BLaER1 (cell line): ENCODE results near the gene JTB.

Experiments
- H3K27ac ChIP-seq: shearing (Covaris generic); formaldehyde crosslinking; 2 replicates; pipeline ENCODE4 v1.8.1; 2022
- H3K27me3 ChIP-seq: shearing (Covaris generic); formaldehyde crosslinking; 2 replicates; pipeline ENCODE4 v1.8.1; 2022
- H3K36me3 ChIP-seq: shearing (Covaris generic); formaldehyde crosslinking; 2 replicates; pipeline ENCODE4 v1.8.1; 2022
- H3K4me1 ChIP-seq: shearing (Covaris generic); formaldehyde crosslinking; 2 replicates; pipeline ENCODE4 v1.8.1; 2022
- H3K4me2 ChIP-seq: shearing (Covaris generic); formaldehyde crosslinking; 2 replicates; pipeline ENCODE4 v1.8.1; 2022
- H3K4me3 ChIP-seq: shearing (Covaris generic); formaldehyde crosslinking; 2 replicates; pipeline ENCODE4 v1.8.1; 2022
- H3K9ac ChIP-seq: shearing (Covaris generic); formaldehyde crosslinking; 2 replicates; pipeline ENCODE4 v1.8.1; 2022
- H3K9me3 ChIP-seq: shearing (Covaris generic); formaldehyde crosslinking; 2 replicates; pipeline ENCODE4 v1.8.1; 2022
- H4K20me1 ChIP-seq: shearing (Covaris generic); formaldehyde crosslinking; 2 replicates; pipeline ENCODE4 v1.8.1; 2022
- Cebpa-rat ChIP-seq: shearing (Covaris generic); IDR thresholded peaks from 2 replicates; pipeline ENCODE4 v1.8.1; 2022

JTB gene

GRCh38 chr1:153957744-153958110, 19.7 kb downstream of the JTB start:
- Histone ChIP-seq H3K36me3 (peaks cover 46% of the 10 kb centered on the region), H3K27me3 (no peaks in the 10 kb centered on the region), H3K9ac (peak overlapping the region; percentile 86), H3K4me1 (peaks cover 70% of the 10 kb centered on the region), H4K20me1 (peaks cover 52% of the 10 kb centered on the region), H3K4me3 (peak overlapping the region; percentile 79), H3K27ac (peak overlapping the region; percentile 83), H3K9me3 (no peaks in the 10 kb centered on the region), H3K4me2 (peak overlapping the region; percentile 84)
- no peak for TF ChIP-seq Cebpa-rat

- H3K27me3 ChIP-seq, result no peaks in the 10 kb centered on the region
Observed at GRCh38 chr1:153956997-153957715, 20.3 kb downstream of the JTB start.

GRCh38 chr1:153954826-153955225, 22.6 kb downstream of the JTB start:
- H3K27me3 ChIP-seq, result no peaks in the 10 kb centered on the region
- H3K4me2 ChIP-seq, result no peak overlapping the region

More at GRCh38 chr1:153956997-153957715, 20.3 kb downstream of the JTB start:
- no peaks in the 10 kb centered on the region for H3K9me3 ChIP-seq
- H3K27ac ChIP-seq, result peak overlapping the region; percentile 83
- peak overlapping the region; percentile 86 for H3K9ac ChIP-seq
- H3K4me1 ChIP-seq, result peaks cover 64% of the 10 kb centered on the region
- TF ChIP-seq Cebpa-rat, result no peak
- peak overlapping the region; percentile 79 for H3K4me3 ChIP-seq
- peak overlapping the region; percentile 84 for H3K4me2 ChIP-seq
- peaks cover 57% of the 10 kb centered on the region for H4K20me1 ChIP-seq
- H3K36me3 ChIP-seq, result peaks cover 52% of the 10 kb centered on the region

GRCh38 chr1:153953859-153954365, 23.6 kb downstream of the JTB start:
- H3K4me3 ChIP-seq, result no peak overlapping the region
- peaks cover 45% of the 10 kb centered on the region for H3K4me1 ChIP-seq
- no peaks in the 10 kb centered on the region for H3K27me3 ChIP-seq
- no peak overlapping the region for H3K27ac ChIP-seq
- peaks cover 67% of the 10 kb centered on the region for H4K20me1 ChIP-seq
- no peak for TF ChIP-seq Cebpa-rat
- no peak overlapping the region for H3K4me2 ChIP-seq
- peaks cover 64% of the 10 kb centered on the region for H3K36me3 ChIP-seq
- no peaks in the 10 kb centered on the region for H3K9me3 ChIP-seq
- H3K9ac ChIP-seq, result no peak overlapping the region

More at GRCh38 chr1:153954826-153955225, 22.6 kb downstream of the JTB start:
- Histone ChIP-seq H3K4me1 (peaks cover 50% of the 10 kb centered on the region), H4K20me1 (peaks cover 67% of the 10 kb centered on the region), H3K4me3 (no peak overlapping the region), H3K9ac (peak overlapping the region; percentile 86; the same call in 1 of the 2 replicates), H3K36me3 (peaks cover 64% of the 10 kb centered on the region), H3K27ac (no peak overlapping the region), H3K9me3 (no peaks in the 10 kb centered on the region)
- TF ChIP-seq Cebpa-rat, result no peak

GRCh38 chr1:153951801-153952200, 25.7 kb downstream of the JTB start:
- TF ChIP-seq Cebpa-rat, result no peak
- Histone ChIP-seq H3K27ac (no peak overlapping the region), H3K36me3 (peaks cover 84% of the 10 kb centered on the region), H3K9me3 (no peaks in the 10 kb centered on the region), H3K4me3 (no peak overlapping the region), H3K4me2 (no peak overlapping the region), H3K4me1 (peaks cover 43% of the 10 kb centered on the region), H3K27me3 (no peaks in the 10 kb centered on the region), H4K20me1 (peaks cover 54% of the 10 kb centered on the region), H3K9ac (no peak overlapping the region)

GRCh38 chr1:153951183-153951582, 26.3 kb downstream of the JTB start:
- Histone ChIP-seq H3K4me2 (no peak overlapping the region), H3K36me3 (peaks cover 84% of the 10 kb centered on the region)

GRCh38 chr1:153946622-153947241, 30.7 kb downstream of the JTB start, which contains the start of gene DENND4B:
TSS of gene DENND4B (minus strand) at chr1:153946718. CDS start at chr1:153944374, 2,344 bp downstream.
- peak within 1 kb of the TSS; percentile 100 for H3K27ac ChIP-seq
- peaks cover 6% of the 10 kb centered on the region; the same call in 1 of the 2 replicates for H4K20me1 ChIP-seq
- peaks cover 73% of the 10 kb centered on the region for H3K36me3 ChIP-seq

More at GRCh38 chr1:153951183-153951582, 26.3 kb downstream of the JTB start:
- H3K4me1 ChIP-seq, result peaks cover 39% of the 10 kb centered on the region
- H3K9me3 ChIP-seq, result no peaks in the 10 kb centered on the region
- TF ChIP-seq Cebpa-rat, result no peak
- no peaks in the 10 kb centered on the region for H3K27me3 ChIP-seq
- peaks cover 48% of the 10 kb centered on the region for H4K20me1 ChIP-seq
- H3K9ac ChIP-seq, result no peak overlapping the region
- H3K27ac ChIP-seq, result no peak overlapping the region
- H3K4me3 ChIP-seq, result no peak overlapping the region

GRCh38 chr1:153945795-153946621, 31.5 kb downstream of the JTB start:
- H3K36me3 ChIP-seq, result peaks cover 73% of the 10 kb centered on the region
- H4K20me1 ChIP-seq, result peaks cover 3% of the 10 kb centered on the region
- peak overlapping the region; percentile 92 for H3K4me3 ChIP-seq
- H3K4me1 ChIP-seq, result peaks cover 57% of the 10 kb centered on the region
- H3K4me2 ChIP-seq, result peak overlapping the region; percentile 97
- TF ChIP-seq Cebpa-rat, result no peak
- H3K27me3 ChIP-seq, result no peaks in the 10 kb centered on the region
- peak overlapping the region; percentile 100 for H3K27ac ChIP-seq
- no peaks in the 10 kb centered on the region for H3K9me3 ChIP-seq
- H3K9ac ChIP-seq, result peak overlapping the region; percentile 99

More at GRCh38 chr1:153946622-153947241, 30.7 kb downstream of the JTB start, which contains the start of gene DENND4B:
- Histone ChIP-seq H3K4me1 (peaks cover 50% of the 10 kb centered on the region), H3K9me3 (no peaks in the 10 kb centered on the region), H3K4me3 (peak within 1 kb of the TSS; percentile 92), H3K9ac (peak within 1 kb of the TSS; percentile 99), H3K27me3 (no peaks in the 10 kb centered on the region), H3K4me2 (peak within 1 kb of the TSS; percentile 97)
- no peak for TF ChIP-seq Cebpa-rat

GRCh38 chr1:153945131-153945794, 32.2 kb downstream of the JTB start:
- Histone ChIP-seq H3K4me3 (peak overlapping the region; percentile 92), H3K9me3 (no peaks in the 10 kb centered on the region), H3K27me3 (no peaks in the 10 kb centered on the region), H3K36me3 (peaks cover 73% of the 10 kb centered on the region), H3K9ac (peak overlapping the region; percentile 99), H3K4me1 (peaks cover 56% of the 10 kb centered on the region), H4K20me1 (peaks cover 10% of the 10 kb centered on the region), H3K4me2 (peak overlapping the region; percentile 97), H3K27ac (peak overlapping the region; percentile 100)
- TF ChIP-seq Cebpa-rat, result no peak
